Measurements from ENCODE around the gene DNAJB5. TPM values are rescaled to one million over a fixed set of nuclear protein-coding genes. Genes with fewer than 3 reads are reported as not detected.

Gene DNAJB5
- total RNA-seq, 1 experiment from 2014 or later, result 0.79 TPM

- Histone ChIP-seq H3K4me2 (no peak overlapping the region), H4K20me1 (ENCODE audit: insufficient read depth) (no peaks in the 10 kb centered on the region), H2AFZ (no peak overlapping the region), H3K27ac (no peak overlapping the region), H3K9me3 (ENCODE audit: insufficient read depth, low read depth) (no peaks in the 10 kb centered on the region), H3K27me3 (ENCODE audit: insufficient read depth, low read depth) (peaks cover 11% of the 10 kb centered on the region), H3K36me3 (ENCODE audit: low read depth) (no peaks in the 10 kb centered on the region), H3K4me3 (no peak overlapping the region), H3F3A (ENCODE audit: insufficient read depth, low read depth) (no peaks in the 10 kb centered on the region), H3K4me1 (replicated peaks; ENCODE audit: insufficient read depth) (no peaks in the 10 kb centered on the region), H3K9me2 (ENCODE audit: insufficient read depth) (no peaks in the 10 kb centered on the region), H3K79me2 (ENCODE audit: low read depth) (no peaks in the 10 kb centered on the region)
- POLR2A ChIA-PET (ENCODE audit: unreplicated experiment), result no interaction called here
- CTCF ChIA-PET, result interaction anchor here (1.0 kb wide), 1 partner anchor 20 kb away, joined by 3 read pairs; no protein-coding TSS in a partner anchor
- no peak for DNase-seq
- no TSS peak for BruUV-seq (replicated peaks)
- TF ChIP-seq, protein P1, sequence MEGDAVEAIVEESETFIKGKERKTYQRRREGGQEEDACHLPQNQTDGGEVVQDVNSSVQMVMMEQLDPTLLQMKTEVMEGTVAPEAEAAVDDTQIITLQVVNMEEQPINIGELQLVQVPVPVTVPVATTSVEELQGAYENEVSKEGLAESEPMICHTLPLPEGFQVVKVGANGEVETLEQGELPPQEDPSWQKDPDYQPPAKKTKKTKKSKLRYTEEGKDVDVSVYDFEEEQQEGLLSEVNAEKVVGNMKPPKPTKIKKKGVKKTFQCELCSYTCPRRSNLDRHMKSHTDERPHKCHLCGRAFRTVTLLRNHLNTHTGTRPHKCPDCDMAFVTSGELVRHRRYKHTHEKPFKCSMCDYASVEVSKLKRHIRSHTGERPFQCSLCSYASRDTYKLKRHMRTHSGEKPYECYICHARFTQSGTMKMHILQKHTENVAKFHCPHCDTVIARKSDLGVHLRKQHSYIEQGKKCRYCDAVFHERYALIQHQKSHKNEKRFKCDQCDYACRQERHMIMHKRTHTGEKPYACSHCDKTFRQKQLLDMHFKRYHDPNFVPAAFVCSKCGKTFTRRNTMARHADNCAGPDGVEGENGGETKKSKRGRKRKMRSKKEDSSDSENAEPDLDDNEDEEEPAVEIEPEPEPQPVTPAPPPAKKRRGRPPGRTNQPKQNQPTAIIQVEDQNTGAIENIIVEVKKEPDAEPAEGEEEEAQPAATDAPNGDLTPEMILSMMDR (conservative IDR thresholded peaks at IDR 0.05), result no peak
- no peak for TF ChIP-seq EZH2 (IDR thresholded peaks at IDR 0.05; ENCODE audit: low read depth)
- intact Hi-C loops (cut with micrococcal nuclease; ENCODE audit: unreplicated experiment), result no loop called here
Measured at GRCh38 chr9:34964458-34964857, 25.1 kb upstream of the DNAJB5 start.

DNA sequence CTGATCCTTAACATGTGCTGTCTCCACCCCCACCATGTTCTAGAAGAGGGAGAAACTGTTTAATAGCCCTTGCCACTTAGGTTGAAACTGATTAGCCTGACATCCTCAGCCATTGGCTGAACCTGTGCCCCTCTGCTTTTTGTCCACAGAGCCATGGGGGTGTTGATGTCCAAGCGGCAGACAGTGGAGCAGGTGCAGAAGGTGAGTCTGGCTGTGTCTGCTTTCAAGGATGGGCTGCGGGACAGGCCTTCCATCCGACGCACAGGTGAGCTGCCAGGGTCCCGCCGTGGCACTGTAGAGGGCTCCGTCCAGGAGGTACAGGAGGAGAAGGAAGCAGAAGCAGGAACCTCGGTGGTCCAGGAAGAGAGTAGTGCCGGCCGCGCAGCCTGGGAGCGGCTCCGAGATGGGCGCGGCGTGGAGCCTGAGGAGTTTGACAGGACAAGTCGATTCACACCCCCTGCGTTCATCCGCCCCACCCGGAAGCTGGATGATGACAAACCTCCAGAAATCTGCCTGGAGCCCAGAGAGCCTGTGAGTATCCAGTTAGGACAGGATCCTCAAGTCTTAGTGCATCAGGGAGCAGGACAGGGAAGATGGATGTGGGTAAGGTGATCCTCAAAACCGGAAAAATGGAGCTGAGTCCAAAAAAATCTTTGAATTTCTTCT lies 18.3 kb upstream of the DNAJB5 start:
- Histone ChIP-seq H3K27ac (no peak overlapping the region), H4K20me1 (ENCODE audit: insufficient read depth) (no peaks in the 10 kb centered on the region), H3K4me3 (no peak overlapping the region), H3K4me2 (no peak overlapping the region), H2AFZ (no peak overlapping the region), H3K4me1 (replicated peaks; ENCODE audit: insufficient read depth) (no peaks in the 10 kb centered on the region), H3K36me3 (ENCODE audit: low read depth) (no peaks in the 10 kb centered on the region), H3K9me3 (ENCODE audit: insufficient read depth, low read depth) (no peaks in the 10 kb centered on the region), H3K79me2 (ENCODE audit: low read depth) (no peaks in the 10 kb centered on the region), H3K9me2 (ENCODE audit: insufficient read depth) (no peaks in the 10 kb centered on the region), H3K27me3 (ENCODE audit: insufficient read depth, low read depth) (peaks cover 46% of the 10 kb centered on the region), H3F3A (ENCODE audit: insufficient read depth, low read depth) (no peaks in the 10 kb centered on the region)
- no peak for DNase-seq
- POLR2A ChIA-PET (ENCODE audit: unreplicated experiment), result no interaction called here
- TF ChIP-seq, protein P1 (conservative IDR thresholded peaks at IDR 0.05), result no peak
- BruUV-seq (replicated peaks), result no TSS peak
- CTCF ChIA-PET, result no interaction called here
- intact Hi-C loops (cut with micrococcal nuclease; ENCODE audit: unreplicated experiment), result no loop called here

DNA sequence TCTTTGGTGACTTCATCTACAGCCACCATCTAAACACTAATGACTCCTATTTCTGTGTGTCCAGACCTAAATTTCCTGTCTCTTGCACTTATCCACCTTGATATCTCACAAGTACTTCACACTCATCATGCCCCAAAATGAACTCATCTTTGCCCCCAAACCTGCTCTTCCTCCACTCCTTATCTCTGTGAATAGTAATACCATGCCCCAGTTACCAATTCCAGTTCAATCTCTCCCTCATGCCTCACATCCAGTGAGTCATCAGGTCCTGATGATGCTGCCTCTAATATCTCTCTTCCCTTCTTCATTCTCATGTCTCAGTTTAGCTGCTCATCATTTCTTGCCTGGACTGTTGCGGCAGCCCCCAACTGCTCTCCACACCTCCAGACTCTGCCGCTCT lies 14.9 kb upstream of the DNAJB5 start:
- POLR2A ChIA-PET (ENCODE audit: unreplicated experiment), result no interaction called here
- Histone ChIP-seq H3F3A (ENCODE audit: insufficient read depth, low read depth) (no peaks in the 10 kb centered on the region), H3K27ac (no peak overlapping the region), H3K79me2 (ENCODE audit: low read depth) (no peaks in the 10 kb centered on the region), H3K9me2 (ENCODE audit: insufficient read depth) (no peaks in the 10 kb centered on the region), H3K27me3 (ENCODE audit: insufficient read depth, low read depth) (peaks cover 63% of the 10 kb centered on the region), H4K20me1 (ENCODE audit: insufficient read depth) (no peaks in the 10 kb centered on the region), H3K4me1 (replicated peaks; ENCODE audit: insufficient read depth) (no peaks in the 10 kb centered on the region), H3K4me3 (no peak overlapping the region), H2AFZ (no peak overlapping the region), H3K36me3 (ENCODE audit: low read depth) (no peaks in the 10 kb centered on the region), H3K9me3 (ENCODE audit: insufficient read depth, low read depth) (no peaks in the 10 kb centered on the region), H3K4me2 (no peak overlapping the region)
- BruUV-seq (replicated peaks), result no TSS peak
- no peak for DNase-seq
- CTCF ChIA-PET, result no interaction called here
- TF ChIP-seq, protein P1 (conservative IDR thresholded peaks at IDR 0.05), result no peak
- TF ChIP-seq EZH2 (IDR thresholded peaks at IDR 0.05; ENCODE audit: low read depth), result no peak
- intact Hi-C loops (cut with micrococcal nuclease; ENCODE audit: unreplicated experiment), result no loop called here

All from PC-9 (cell line).